HCT116 (cell line): Measurements from ENCODE around the gene INO80C. TPM values are rescaled to one million over a fixed set of nuclear protein-coding genes. Genes with fewer than 3 reads are reported as not detected.

ENCODE experiments used
- ATAC-seq: fragments of 200-7000 bp; cut with Tn5 transposase; 2 replicates; pipeline ENCODE4 v1.9.1; 2020; ENCODE audit warnings: mild to moderate bottlenecking, moderate library complexity
- BruUV-seq: library from RNA; stranded (reverse); fragments of 400-500 nt; replicated peaks from 2 replicates; lab custom pipeline; 2021; lab: Mats Ljungman, UMichigan
- CTCF ChIA-PET: fragments of 300-600 bp; sonication (Branson Sonifier 250); formaldehyde crosslinking; loops from one replicate; lab custom pipeline; 2021; ENCODE audit warnings: antibody characterized with exemption; lab: Charles Lee
- POLR2A ChIA-PET: fragments of 300-600, 350-600 bp; sonication (Branson Sonifier 250); formaldehyde crosslinking; loops from one replicate; lab custom pipeline; 2021; ENCODE audit warnings: antibody characterized with exemption; lab: Charles Lee
- RAD21 ChIA-PET, 2 experiments: fragments of 300-600 bp; sonication (Branson Sonifier 250); formaldehyde crosslinking; loops; one replicate each; lab custom pipeline; 2023; ENCODE audit warnings: low total read pairs in 2 of 2; ENCODE audit not compliant: uncharacterized antibody in 2 of 2, unreplicated experiment in 2 of 2, low non-redundant PET in 1 of 2; lab: Charles Lee
- DNase-seq: peaks from one replicate; pipeline ENCODE4 v3.0.0-alpha.2; 2010; ENCODE audit warnings: low read depth, low spot score
- H2AFZ ChIP-seq: fragments of 200-600 bp; shearing (Covaris generic), sonication (generic); 2 replicates; pipeline ENCODE4 v1.6.1; 2017; ENCODE audit warnings: low read depth, mixed run types, mixed read lengths, antibody characterized with exemption, low read length; ENCODE audit not compliant: poor library complexity, severe bottlenecking
- H3K27ac ChIP-seq: 2 replicates; pipeline ENCODE4 v1.5.1; 2012; ENCODE audit warnings: low read depth, low read length
- H3K27me3 ChIP-seq: fragments of 200-600 bp; sonication (generic); 2 replicates; pipeline ENCODE4 v1.6.1; 2016; ENCODE audit warnings: mixed run types, low read length, mixed read lengths; ENCODE audit not compliant: insufficient read depth
- H3K36me3 ChIP-seq, 2 experiments: fragments of 200-500 bp in 1 of 2; fragments of 200-600 bp in 1 of 2; sonication (Bioruptor generic) in 1 of 2; sonication (generic) in 1 of 2; 2 replicates each; pipeline versions ENCODE4 v1.5.1 to v1.6.1; 2014 to 2016; ENCODE audit warnings: low read length in 2 of 2, inconsistent platforms in 1 of 2, mixed read lengths in 1 of 2, mixed run types in 1 of 2; ENCODE audit not compliant: insufficient read depth in 2 of 2, control insufficient read depth in 1 of 2
- H3K4me1 ChIP-seq, 2 experiments: fragments of 200-600 bp in 1 of 2; sonication (generic) in 1 of 2; 2 replicates each; pipeline versions ENCODE4 v1.5.1 to v1.6.1; 2012 to 2017; ENCODE audit warnings: low read length in 2 of 2, inconsistent platforms in 1 of 2, mild to moderate bottlenecking in 1 of 2, mixed read lengths in 1 of 2, mixed run types in 1 of 2, moderate library complexity in 1 of 2; ENCODE audit not compliant: insufficient read depth in 2 of 2, control insufficient read depth in 1 of 2
- H3K4me2 ChIP-seq: fragments of 200-600 bp; sonication (generic); 2 replicates; pipeline ENCODE4 v1.6.1; 2017; ENCODE audit warnings: mixed run types, low read length, mixed read lengths
- H3K4me3 ChIP-seq, 2 experiments: fragments of 200-600 bp in 1 of 2; sonication (generic) in 1 of 2; replicated peaks in 1 of 2; 2 replicates each; pipeline ENCODE4 v1.5.1; 2011 to 2016; ENCODE audit warnings: low read length in 2 of 2, control low read depth in 1 of 2, low read depth in 1 of 2, mild to moderate bottlenecking in 1 of 2, mixed read lengths in 1 of 2, mixed run types in 1 of 2
- H3K79me2 ChIP-seq: fragments of 200-600 bp; sonication (generic); 2 replicates; pipeline ENCODE4 v1.6.1; 2017; ENCODE audit warnings: mild to moderate bottlenecking, mixed run types, low read length, moderate library complexity, mixed read lengths; ENCODE audit not compliant: insufficient read depth
- H3K9ac ChIP-seq: fragments of 200-600 bp; sonication (generic); 2 replicates; pipeline ENCODE4 v1.6.1; 2016; ENCODE audit warnings: low read length, mixed read lengths
- H3K9me2 ChIP-seq: fragments of 200-600 bp; sonication (generic), shearing (Covaris generic); 2 replicates; pipeline ENCODE4 v1.6.1; 2017; ENCODE audit warnings: mixed run types, mild to moderate bottlenecking, moderate library complexity; ENCODE audit not compliant: insufficient read depth
- H3K9me3 ChIP-seq, 2 experiments: fragments of 200-500 bp in 1 of 2; fragments of 200-600 bp in 1 of 2; sonication (Bioruptor generic) in 1 of 2; sonication (generic) in 1 of 2; 2 replicates each; pipeline ENCODE4 v1.6.1; 2014 to 2017; ENCODE audit warnings: low read length in 2 of 2, mixed read lengths in 2 of 2, inconsistent platforms in 1 of 2, low read depth in 1 of 2, mild to moderate bottlenecking in 1 of 2, mixed run types in 1 of 2, moderate library complexity in 1 of 2; ENCODE audit not compliant: control insufficient read depth in 1 of 2, insufficient read depth in 1 of 2
- H4K20me1 ChIP-seq: fragments of 200-600 bp; sonication (generic), shearing (Covaris generic); 2 replicates; pipeline ENCODE4 v1.6.1; 2017; ENCODE audit warnings: mixed run types, mild to moderate bottlenecking, moderate library complexity; ENCODE audit not compliant: insufficient read depth
- CBX3 ChIP-seq: IDR thresholded peaks from 2 replicates; pipeline ENCODE4 v1.6.1; 2012; ENCODE audit warnings: low read depth
- ELF1 ChIP-seq: IDR thresholded peaks from 2 replicates; pipeline ENCODE4 v1.6.1; 2012; ENCODE audit warnings: low read depth, borderline replicate concordance
- EZH2 ChIP-seq: fragments of 200-600 bp; sonication (generic); IDR thresholded peaks from 2 replicates; pipeline ENCODE4 v1.6.1; 2017; ENCODE audit warnings: antibody characterized with exemption, mixed run types
- FOSL1 ChIP-seq: IDR thresholded peaks from 2 replicates; pipeline ENCODE4 v1.6.1; 2012; ENCODE audit warnings: low read depth
- POLR2A ChIP-seq: IDR thresholded peaks from 2 replicates; pipeline ENCODE4 v1.7.0; 2011; ENCODE audit warnings: borderline replicate concordance; ENCODE audit not compliant: insufficient read depth, insufficient read length; ENCODE audit errors: extremely low read depth
- POLR2AphosphoS5 ChIP-seq: IDR thresholded peaks from 2 replicates; pipeline ENCODE4 v1.6.1; 2011; ENCODE audit warnings: mild to moderate bottlenecking, low read depth, low read length, moderate library complexity
- SP1 ChIP-seq: IDR thresholded peaks from 2 replicates; pipeline ENCODE4 v1.6.1; 2012; ENCODE audit warnings: low read depth
- intact Hi-C: fragments of 100-400 bp; cut with micrococcal nuclease; formaldehyde crosslinking; loops from 2 replicates; pipeline ENCODE4 v1.10.0; 2022
- total RNA-seq: library from RNA; stranded (reverse); gene quantifications from one replicate; pipeline ENCODE4 v1.2.1, GENCODE V29; 2021; ENCODE audit not compliant: unreplicated experiment
- TF ChIP-seq, protein P1 (sequence below): IDR thresholded peaks from 2 replicates; pipeline ENCODE4 v1.6.1; 2012
- TF ChIP-seq, protein P2 (sequence below): IDR thresholded peaks from 2 replicates; pipeline ENCODE4 v1.6.1; 2012; ENCODE audit warnings: low read depth
- TF ChIP-seq, protein P3 (sequence below), 3 experiments: fragments of 200-600 bp in 1 of 3; sonication (generic) in 1 of 3; IDR thresholded peaks in 2 of 3; conservative IDR thresholded peaks in 1 of 3; 2 replicates each; pipeline ENCODE4 v1.5.1; 2012 to 2017; ENCODE audit warnings: low read depth in 2 of 3, low read length in 2 of 3, antibody characterized with exemption in 1 of 3, borderline replicate concordance in 1 of 3, control low read depth in 1 of 3, mild to moderate bottlenecking in 1 of 3, mixed read lengths in 1 of 3, mixed run types in 1 of 3, moderate library complexity in 1 of 3; ENCODE audit not compliant: insufficient read depth in 1 of 3

Gene INO80C
- total RNA-seq, 1 experiment from 2014 or later, result 30.7 TPM

DNA sequence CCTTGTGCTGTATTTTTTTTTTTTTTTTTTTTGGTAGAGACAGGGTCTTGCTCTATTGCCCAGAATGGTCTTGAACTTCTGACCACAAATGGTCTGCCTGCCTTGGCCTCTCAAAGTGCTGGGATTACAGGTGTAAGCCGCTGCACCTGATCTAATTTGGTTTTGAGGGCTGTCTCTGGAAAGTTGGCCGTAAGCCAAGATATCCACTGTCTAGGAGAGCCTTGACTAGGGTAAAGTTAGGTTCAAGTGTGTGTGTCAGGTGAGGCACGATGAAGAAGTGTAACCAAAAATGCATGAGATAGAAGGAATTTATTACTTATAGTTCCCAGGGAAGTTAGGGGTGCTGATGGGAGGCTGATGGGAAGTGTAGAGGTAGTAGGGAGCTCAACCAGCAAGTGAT lies 46.7 kb downstream of the INO80C start:
- RAD21 ChIA-PET, result no interaction called here
- Histone ChIP-seq H2AFZ (no peak overlapping the region), H3K4me2 (no peak overlapping the region), H3K9me3 (no peaks in the 10 kb centered on the region), H3K27ac (no peak overlapping the region), H3K4me3 (no peak overlapping the region), H3K9me2 (no peaks in the 10 kb centered on the region), H3K36me3 (no peaks in the 10 kb centered on the region), H4K20me1 (no peaks in the 10 kb centered on the region), H3K27me3 (no peaks in the 10 kb centered on the region), H3K79me2 (no peaks in the 10 kb centered on the region), H3K4me1 (peaks cover 6 to 14% of the 10 kb centered on the region in 2 experiments), H3K9ac (no peak overlapping the region)
- intact Hi-C loops, result no loop called here
- POLR2A ChIA-PET, result no interaction called here
- CTCF ChIA-PET, result no interaction called here
- no TSS peak for BruUV-seq
- ATAC-seq (no peak), DNase-seq (no peak)
- TF ChIP-seq POLR2A, result no peak
- no peak for TF ChIP-seq EZH2
- TF ChIP-seq, protein P1, sequence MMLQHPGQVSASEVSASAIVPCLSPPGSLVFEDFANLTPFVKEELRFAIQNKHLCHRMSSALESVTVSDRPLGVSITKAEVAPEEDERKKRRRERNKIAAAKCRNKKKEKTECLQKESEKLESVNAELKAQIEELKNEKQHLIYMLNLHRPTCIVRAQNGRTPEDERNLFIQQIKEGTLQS, result no peak
- no peak for TF ChIP-seq POLR2AphosphoS5
- no peak for TF ChIP-seq ELF1
- TF ChIP-seq SP1, result no peak
- TF ChIP-seq, protein P2, sequence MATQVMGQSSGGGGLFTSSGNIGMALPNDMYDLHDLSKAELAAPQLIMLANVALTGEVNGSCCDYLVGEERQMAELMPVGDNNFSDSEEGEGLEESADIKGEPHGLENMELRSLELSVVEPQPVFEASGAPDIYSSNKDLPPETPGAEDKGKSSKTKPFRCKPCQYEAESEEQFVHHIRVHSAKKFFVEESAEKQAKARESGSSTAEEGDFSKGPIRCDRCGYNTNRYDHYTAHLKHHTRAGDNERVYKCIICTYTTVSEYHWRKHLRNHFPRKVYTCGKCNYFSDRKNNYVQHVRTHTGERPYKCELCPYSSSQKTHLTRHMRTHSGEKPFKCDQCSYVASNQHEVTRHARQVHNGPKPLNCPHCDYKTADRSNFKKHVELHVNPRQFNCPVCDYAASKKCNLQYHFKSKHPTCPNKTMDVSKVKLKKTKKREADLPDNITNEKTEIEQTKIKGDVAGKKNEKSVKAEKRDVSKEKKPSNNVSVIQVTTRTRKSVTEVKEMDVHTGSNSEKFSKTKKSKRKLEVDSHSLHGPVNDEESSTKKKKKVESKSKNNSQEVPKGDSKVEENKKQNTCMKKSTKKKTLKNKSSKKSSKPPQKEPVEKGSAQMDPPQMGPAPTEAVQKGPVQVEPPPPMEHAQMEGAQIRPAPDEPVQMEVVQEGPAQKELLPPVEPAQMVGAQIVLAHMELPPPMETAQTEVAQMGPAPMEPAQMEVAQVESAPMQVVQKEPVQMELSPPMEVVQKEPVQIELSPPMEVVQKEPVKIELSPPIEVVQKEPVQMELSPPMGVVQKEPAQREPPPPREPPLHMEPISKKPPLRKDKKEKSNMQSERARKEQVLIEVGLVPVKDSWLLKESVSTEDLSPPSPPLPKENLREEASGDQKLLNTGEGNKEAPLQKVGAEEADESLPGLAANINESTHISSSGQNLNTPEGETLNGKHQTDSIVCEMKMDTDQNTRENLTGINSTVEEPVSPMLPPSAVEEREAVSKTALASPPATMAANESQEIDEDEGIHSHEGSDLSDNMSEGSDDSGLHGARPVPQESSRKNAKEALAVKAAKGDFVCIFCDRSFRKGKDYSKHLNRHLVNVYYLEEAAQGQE, result no peak
- no peak for TF ChIP-seq CBX3
- TF ChIP-seq FOSL1, result no peak
- TF ChIP-seq, protein P3, sequence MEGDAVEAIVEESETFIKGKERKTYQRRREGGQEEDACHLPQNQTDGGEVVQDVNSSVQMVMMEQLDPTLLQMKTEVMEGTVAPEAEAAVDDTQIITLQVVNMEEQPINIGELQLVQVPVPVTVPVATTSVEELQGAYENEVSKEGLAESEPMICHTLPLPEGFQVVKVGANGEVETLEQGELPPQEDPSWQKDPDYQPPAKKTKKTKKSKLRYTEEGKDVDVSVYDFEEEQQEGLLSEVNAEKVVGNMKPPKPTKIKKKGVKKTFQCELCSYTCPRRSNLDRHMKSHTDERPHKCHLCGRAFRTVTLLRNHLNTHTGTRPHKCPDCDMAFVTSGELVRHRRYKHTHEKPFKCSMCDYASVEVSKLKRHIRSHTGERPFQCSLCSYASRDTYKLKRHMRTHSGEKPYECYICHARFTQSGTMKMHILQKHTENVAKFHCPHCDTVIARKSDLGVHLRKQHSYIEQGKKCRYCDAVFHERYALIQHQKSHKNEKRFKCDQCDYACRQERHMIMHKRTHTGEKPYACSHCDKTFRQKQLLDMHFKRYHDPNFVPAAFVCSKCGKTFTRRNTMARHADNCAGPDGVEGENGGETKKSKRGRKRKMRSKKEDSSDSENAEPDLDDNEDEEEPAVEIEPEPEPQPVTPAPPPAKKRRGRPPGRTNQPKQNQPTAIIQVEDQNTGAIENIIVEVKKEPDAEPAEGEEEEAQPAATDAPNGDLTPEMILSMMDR (IDR thresholded peaks at IDR 0.05 in 2 of 3, conservative IDR thresholded peaks at IDR 0.05 in 1 of 3; ENCODE audit: borderline replicate concordance in 1 of 3, insufficient read depth in 1 of 3, low read depth in 2 of 3, low read length in 2 of 3), result no peak
